ENCODE measurements around the gene PPT1. TPM values are rescaled to one million over a fixed set of nuclear protein-coding genes. Genes with fewer than 3 reads are reported as not detected.
"Not testable (repeated sequence)": the region's sequence is repeated elsewhere in the genome, so short reads cannot be mapped to it uniquely, and the experiment has no call there.

PPT1 gene
- polyA plus RNA-seq, 2 of the 4 experiments (the other 2 are of a cell fraction) = 40.2 to 56.7 TPM

DNA sequence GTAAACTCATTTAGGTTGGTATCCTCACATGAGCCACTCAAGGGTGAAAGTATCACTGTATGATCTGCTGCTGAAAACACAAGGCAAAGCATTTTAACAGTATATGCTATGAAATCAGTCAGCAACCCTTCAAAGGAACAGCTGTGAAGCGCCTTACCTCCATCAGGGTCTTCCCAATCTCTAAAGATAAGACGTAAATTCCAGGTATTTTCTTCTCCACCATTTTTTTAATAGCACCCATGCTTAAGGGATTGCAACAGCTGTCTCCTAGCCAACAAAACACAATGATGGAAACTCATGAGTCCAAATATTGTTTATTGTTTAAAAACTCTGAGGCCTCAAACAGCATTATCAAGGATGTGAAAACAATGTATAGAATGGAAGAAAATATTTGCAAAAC, 4.8 kb downstream of the PPT1 start:
- TF ChIP-seq GATA3 (IDR thresholded peaks at IDR 0.05; ENCODE audit: borderline replicate concordance) (no peak), MAZ (IDR thresholded peaks at IDR 0.05; ENCODE audit: borderline replicate concordance, low read depth, low read length) (no peak), ZC3H11A (IDR thresholded peaks at IDR 0.05) (no peak), BHLHE40 (IDR thresholded peaks at IDR 0.05; ENCODE audit: low read depth, low read length) (no peak), HOXA7 (CRISPR knock-in tag; IDR thresholded peaks at IDR 0.05) (no peak), ESRRA (IDR thresholded peaks at IDR 0.05; ENCODE audit: borderline replicate concordance, low read length) (no peak), RCOR1 (IDR thresholded peaks at IDR 0.05; ENCODE audit: low read depth, low read length) (no peak), RAD21 (conservative IDR thresholded peaks at IDR 0.05 in 1 of 2, IDR thresholded peaks at IDR 0.05 in 1 of 2) (no peak)
- 94% methylated on average over 2 of the region's 2 CpGs for WGBS (ENCODE audit: missing lambda C conversion rate)
- Histone ChIP-seq H3K4me2 (no peak overlapping the region), H3K4me1 (peaks cover 6% of the 10 kb centered on the region; the same call in 2 of the 3 replicates), H3K9me3 (no peaks in the 10 kb centered on the region), H3K4me3 (no peak overlapping the region), H3K27ac (no peak overlapping the region)
- ATAC-seq (no peak), DNase-seq (ENCODE audit: low read depth in 1 of 2, low spot score in 1 of 2) (no peak), FAIRE-seq (no peak)
- CTCF ChIA-PET = interaction anchor here (4.3 kb wide), 1 partner anchor 246 kb away, joined by 16 read pairs; no protein-coding TSS in a partner anchor
- POLR2A ChIA-PET = no interaction called here

- no peak for TF ChIP-seq JUN (IDR thresholded peaks at IDR 0.05)
- no peak for TF ChIP-seq CEBPB (IDR thresholded peaks at IDR 0.05)
- TF ChIP-seq, protein P1, sequence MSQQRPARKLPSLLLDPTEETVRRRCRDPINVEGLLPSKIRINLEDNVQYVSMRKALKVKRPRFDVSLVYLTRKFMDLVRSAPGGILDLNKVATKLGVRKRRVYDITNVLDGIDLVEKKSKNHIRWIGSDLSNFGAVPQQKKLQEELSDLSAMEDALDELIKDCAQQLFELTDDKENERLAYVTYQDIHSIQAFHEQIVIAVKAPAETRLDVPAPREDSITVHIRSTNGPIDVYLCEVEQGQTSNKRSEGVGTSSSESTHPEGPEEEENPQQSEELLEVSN (IDR thresholded peaks at IDR 0.05; ENCODE audit: borderline replicate concordance, low read depth) = no peak
- no peak for ATAC-seq
- no peak for FAIRE-seq
- Histone ChIP-seq H3K4me1 (no peaks in the 10 kb centered on the region), H3K4me3 (no peak overlapping the region), H3K27ac (no peak overlapping the region), H3K9me3 (no peaks in the 10 kb centered on the region), H3K4me2 (no peak overlapping the region)
- 71% methylated on average over 5 of the region's 5 CpGs for WGBS (ENCODE audit: missing lambda C conversion rate)
- DNase-seq (ENCODE audit: low read depth in 1 of 2, low spot score in 1 of 2) = no peak
- POLR2A ChIA-PET = no interaction called here
- CTCF ChIA-PET = interaction anchor here (1.4 to 4.3 kb wide), 2 partner anchors 20 to 248 kb away, joined by 3 to 16 read pairs; no protein-coding TSS in a partner anchor
Measured at GRCh38 chr1:40090652-40091355, 6.2 kb downstream of the PPT1 start.

DNA sequence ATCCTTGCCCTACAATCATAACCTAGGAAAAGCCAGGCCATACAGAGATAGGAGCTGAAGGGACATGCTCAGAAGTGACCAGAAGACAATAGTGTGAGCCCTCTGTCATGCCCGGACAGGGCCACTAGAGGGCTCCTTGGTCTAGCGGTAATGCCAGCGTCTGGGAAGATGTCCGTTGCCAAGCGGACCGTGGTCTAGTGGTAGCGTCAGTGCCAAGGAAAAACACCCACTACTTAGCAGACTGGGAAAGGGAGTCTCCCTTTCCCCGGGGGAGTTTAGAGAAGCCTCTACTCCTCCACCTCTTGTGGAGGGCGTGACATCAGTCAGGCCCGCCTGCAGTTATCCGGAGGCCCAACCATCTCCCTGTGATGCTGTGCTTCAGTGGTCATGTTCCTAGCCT, 12.3 kb downstream of the PPT1 start:
- POLR2A ChIA-PET = not testable (repeated sequence)

GRCh38 chr1:40081871-40082270, 15.2 kb downstream of the PPT1 start:
- Histone ChIP-seq H3K4me3 (no peak overlapping the region), H3K4me1 (no peaks in the 10 kb centered on the region; the same call in 2 of the 3 replicates), H3K9me3 (no peaks in the 10 kb centered on the region), H3K4me2 (no peak overlapping the region), H3K27ac (no peak overlapping the region)
- ChIA-PET POLR2A (no interaction called here), CTCF (interaction anchor here (0.7 to 4.6 kb wide), 6 partner anchors 22 to 323 kb away, joined by 3 to 16 read pairs (median 6); no protein-coding TSS in a partner anchor)
- FAIRE-seq (no peak), DNase-seq (ENCODE audit: low read depth in 1 of 2, low spot score in 1 of 2) (no peak), ATAC-seq (no peak)
- WGBS (ENCODE audit: missing lambda C conversion rate) = 79% methylated on average over 6 of the region's 7 CpGs
- no peak for TF ChIP-seq CBX8 (IDR thresholded peaks at IDR 0.05)
- TF ChIP-seq RAD21 (conservative IDR thresholded peaks at IDR 0.05 in 1 of 2, IDR thresholded peaks at IDR 0.05 in 1 of 2) = no peak
- no peak for TF ChIP-seq HDAC2 (IDR thresholded peaks at IDR 0.05)
- TF ChIP-seq RNF2 (IDR thresholded peaks at IDR 0.05; ENCODE audit: borderline replicate concordance, low read depth) = no peak
- no peak for TF ChIP-seq MAZ (IDR thresholded peaks at IDR 0.05; ENCODE audit: borderline replicate concordance, low read depth, low read length)
- no peak for TF ChIP-seq JUN (IDR thresholded peaks at IDR 0.05)
- TF ChIP-seq HEYL (CRISPR knock-in tag; IDR thresholded peaks at IDR 0.05) = no peak
- no peak for TF ChIP-seq FOSB (CRISPR knock-in tag; IDR thresholded peaks at IDR 0.05)
- TF ChIP-seq, protein P2, sequence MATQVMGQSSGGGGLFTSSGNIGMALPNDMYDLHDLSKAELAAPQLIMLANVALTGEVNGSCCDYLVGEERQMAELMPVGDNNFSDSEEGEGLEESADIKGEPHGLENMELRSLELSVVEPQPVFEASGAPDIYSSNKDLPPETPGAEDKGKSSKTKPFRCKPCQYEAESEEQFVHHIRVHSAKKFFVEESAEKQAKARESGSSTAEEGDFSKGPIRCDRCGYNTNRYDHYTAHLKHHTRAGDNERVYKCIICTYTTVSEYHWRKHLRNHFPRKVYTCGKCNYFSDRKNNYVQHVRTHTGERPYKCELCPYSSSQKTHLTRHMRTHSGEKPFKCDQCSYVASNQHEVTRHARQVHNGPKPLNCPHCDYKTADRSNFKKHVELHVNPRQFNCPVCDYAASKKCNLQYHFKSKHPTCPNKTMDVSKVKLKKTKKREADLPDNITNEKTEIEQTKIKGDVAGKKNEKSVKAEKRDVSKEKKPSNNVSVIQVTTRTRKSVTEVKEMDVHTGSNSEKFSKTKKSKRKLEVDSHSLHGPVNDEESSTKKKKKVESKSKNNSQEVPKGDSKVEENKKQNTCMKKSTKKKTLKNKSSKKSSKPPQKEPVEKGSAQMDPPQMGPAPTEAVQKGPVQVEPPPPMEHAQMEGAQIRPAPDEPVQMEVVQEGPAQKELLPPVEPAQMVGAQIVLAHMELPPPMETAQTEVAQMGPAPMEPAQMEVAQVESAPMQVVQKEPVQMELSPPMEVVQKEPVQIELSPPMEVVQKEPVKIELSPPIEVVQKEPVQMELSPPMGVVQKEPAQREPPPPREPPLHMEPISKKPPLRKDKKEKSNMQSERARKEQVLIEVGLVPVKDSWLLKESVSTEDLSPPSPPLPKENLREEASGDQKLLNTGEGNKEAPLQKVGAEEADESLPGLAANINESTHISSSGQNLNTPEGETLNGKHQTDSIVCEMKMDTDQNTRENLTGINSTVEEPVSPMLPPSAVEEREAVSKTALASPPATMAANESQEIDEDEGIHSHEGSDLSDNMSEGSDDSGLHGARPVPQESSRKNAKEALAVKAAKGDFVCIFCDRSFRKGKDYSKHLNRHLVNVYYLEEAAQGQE (IDR thresholded peaks at IDR 0.05) = no peak
- TF ChIP-seq SMC3 (IDR thresholded peaks at IDR 0.05) = no peak

More for the DNA sequence above, 12.3 kb downstream of the PPT1 start:
- DNase-seq (ENCODE audit: low read depth in 1 of 2, low spot score in 1 of 2) (peak in 1 of 2 experiments; percentile 54), ATAC-seq (peak in 1 of 2 experiments; percentile 33; a peak in 1 of 6 replicates)
- WGBS (ENCODE audit: missing lambda C conversion rate) = 40% methylated on average over 5 of the region's 11 CpGs
- CTCF ChIA-PET = interaction anchor here (0.6 to 4.6 kb wide), 12 partner anchors 11 to 320 kb away, joined by 3 to 19 read pairs (median 3); no protein-coding TSS in a partner anchor
- H3K4me2 ChIP-seq, FAIRE-seq, H3K4me3 ChIP-seq, H3K27ac ChIP-seq, H3K9me3 ChIP-seq, H3K4me1 ChIP-seq: not testable (repeated sequence)
- TF ChIP-seq RAD21 (conservative IDR thresholded peaks at IDR 0.05 in 1 of 2, IDR thresholded peaks at IDR 0.05 in 1 of 2) = peak; percentile 35 to 49; a peak in 3 of 5 replicates
- TF ChIP-seq SMC3 (IDR thresholded peaks at IDR 0.05) = peak; percentile 33; the same call in 1 of the 3 replicates
- peak; percentile 54 for TF ChIP-seq CTCF (IDR thresholded peaks at IDR 0.05)

Measured in A549 (cell line).